ENCODE measurements around the gene FAAP20. TPM values are rescaled to one million over a fixed set of nuclear protein-coding genes. Genes with fewer than 3 reads are reported as not detected.

FAAP20 gene
- total RNA-seq, 1 experiment from 2014 or later: 133 TPM

GRCh38 chr1:2172012-2172411, 22.6 kb downstream of the FAAP20 start (continued):
- TF ChIP-seq, protein P1, sequence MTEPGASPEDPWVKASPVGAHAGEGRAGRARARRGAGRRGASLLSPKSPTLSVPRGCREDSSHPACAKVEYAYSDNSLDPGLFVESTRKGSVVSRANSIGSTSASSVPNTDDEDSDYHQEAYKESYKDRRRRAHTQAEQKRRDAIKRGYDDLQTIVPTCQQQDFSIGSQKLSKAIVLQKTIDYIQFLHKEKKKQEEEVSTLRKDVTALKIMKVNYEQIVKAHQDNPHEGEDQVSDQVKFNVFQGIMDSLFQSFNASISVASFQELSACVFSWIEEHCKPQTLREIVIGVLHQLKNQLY (CRISPR knock-in tag; IDR thresholded peaks at IDR 0.05): no peak
- TF ChIP-seq, protein P2, sequence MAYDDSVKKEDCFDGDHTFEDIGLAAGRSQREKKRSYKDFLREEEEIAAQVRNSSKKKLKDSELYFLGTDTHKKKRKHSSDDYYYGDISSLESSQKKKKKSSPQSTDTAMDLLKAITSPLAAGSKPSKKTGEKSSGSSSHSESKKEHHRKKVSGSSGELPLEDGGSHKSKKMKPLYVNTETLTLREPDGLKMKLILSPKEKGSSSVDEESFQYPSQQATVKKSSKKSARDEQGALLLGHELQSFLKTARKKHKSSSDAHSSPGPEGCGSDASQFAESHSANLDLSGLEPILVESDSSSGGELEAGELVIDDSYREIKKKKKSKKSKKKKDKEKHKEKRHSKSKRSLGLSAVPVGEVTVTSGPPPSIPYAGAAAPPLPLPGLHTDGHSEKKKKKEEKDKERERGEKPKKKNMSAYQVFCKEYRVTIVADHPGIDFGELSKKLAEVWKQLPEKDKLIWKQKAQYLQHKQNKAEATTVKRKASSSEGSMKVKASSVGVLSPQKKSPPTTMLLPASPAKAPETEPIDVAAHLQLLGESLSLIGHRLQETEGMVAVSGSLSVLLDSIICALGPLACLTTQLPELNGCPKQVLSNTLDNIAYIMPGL (CRISPR knock-in tag; IDR thresholded peaks at IDR 0.05): no peak

DNA sequence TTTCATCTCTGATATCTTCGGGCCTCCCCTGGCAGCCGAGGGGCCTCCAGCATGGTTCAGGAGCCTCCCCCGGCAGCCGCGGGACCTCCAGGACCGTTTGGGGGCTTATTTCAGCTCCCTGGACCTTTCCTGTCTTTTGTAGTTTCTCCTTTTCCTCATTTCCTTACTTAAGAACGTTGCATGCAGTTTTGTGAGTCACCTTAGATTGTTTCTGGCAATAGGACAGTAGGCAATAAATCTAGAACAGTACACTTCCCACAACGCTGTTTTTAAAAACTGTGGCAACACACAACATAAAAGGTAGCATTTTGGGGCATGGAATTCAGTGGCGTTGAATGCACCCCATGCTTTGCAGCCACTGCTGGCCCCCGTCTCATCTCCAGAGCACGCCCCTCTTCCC, 24.4 kb downstream of the FAAP20 start:
- H3K9me3 Mint-ChIP-seq: no peaks in the 10 kb centered on the region
- ChIA-PET CTCF (interaction anchor here (0.6 kb wide), 1 partner anchor 30 kb away, joined by 3 read pairs; no protein-coding TSS in a partner anchor), POLR2A (no interaction called here)
- H3K27me3 Mint-ChIP-seq (ENCODE audit: low read depth): no peaks in the 10 kb centered on the region
- peak overlapping the region; percentile 70; the same call in 1 of the 2 replicates for H3K27ac Mint-ChIP-seq
- DNase-seq (ENCODE audit: low spot score) (no peak), ATAC-seq (no peak)
- H3K4me1 Mint-ChIP-seq: 0 out of 2 replicates have a peak, but pooled peaks cover 3% of the 10 kb centered on the region
- H3K36me3 Mint-ChIP-seq: peaks cover 11% of the 10 kb centered on the region
- H3K4me3 Mint-ChIP-seq: no peak overlapping the region
- TF ChIP-seq ZNF416 (CRISPR knock-in tag; IDR thresholded peaks at IDR 0.05) (no peak), SOX15 (CRISPR knock-in tag; IDR thresholded peaks at IDR 0.05) (no peak), ATF2 (CRISPR knock-in tag; IDR thresholded peaks at IDR 0.05; ENCODE audit: borderline replicate concordance, low read depth) (no peak), KAT7 (CRISPR knock-in tag; IDR thresholded peaks at IDR 0.05; ENCODE audit: borderline replicate concordance) (no peak), ATF6 (CRISPR knock-in tag; IDR thresholded peaks at IDR 0.05) (no peak), PRRX2 (CRISPR knock-in tag; IDR thresholded peaks at IDR 0.05) (no peak), CBFB (CRISPR knock-in tag; IDR thresholded peaks at IDR 0.05; ENCODE audit: low read depth) (no peak), MAX (CRISPR knock-in tag; IDR thresholded peaks at IDR 0.05) (no peak)
- TF ChIP-seq, protein P2 (CRISPR knock-in tag; IDR thresholded peaks at IDR 0.05): no peak
- TF ChIP-seq, protein P3, sequence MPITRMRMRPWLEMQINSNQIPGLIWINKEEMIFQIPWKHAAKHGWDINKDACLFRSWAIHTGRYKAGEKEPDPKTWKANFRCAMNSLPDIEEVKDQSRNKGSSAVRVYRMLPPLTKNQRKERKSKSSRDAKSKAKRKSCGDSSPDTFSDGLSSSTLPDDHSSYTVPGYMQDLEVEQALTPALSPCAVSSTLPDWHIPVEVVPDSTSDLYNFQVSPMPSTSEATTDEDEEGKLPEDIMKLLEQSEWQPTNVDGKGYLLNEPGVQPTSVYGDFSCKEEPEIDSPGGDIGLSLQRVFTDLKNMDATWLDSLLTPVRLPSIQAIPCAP (CRISPR knock-in tag; IDR thresholded peaks at IDR 0.05): no peak
- TF ChIP-seq, protein P4, sequence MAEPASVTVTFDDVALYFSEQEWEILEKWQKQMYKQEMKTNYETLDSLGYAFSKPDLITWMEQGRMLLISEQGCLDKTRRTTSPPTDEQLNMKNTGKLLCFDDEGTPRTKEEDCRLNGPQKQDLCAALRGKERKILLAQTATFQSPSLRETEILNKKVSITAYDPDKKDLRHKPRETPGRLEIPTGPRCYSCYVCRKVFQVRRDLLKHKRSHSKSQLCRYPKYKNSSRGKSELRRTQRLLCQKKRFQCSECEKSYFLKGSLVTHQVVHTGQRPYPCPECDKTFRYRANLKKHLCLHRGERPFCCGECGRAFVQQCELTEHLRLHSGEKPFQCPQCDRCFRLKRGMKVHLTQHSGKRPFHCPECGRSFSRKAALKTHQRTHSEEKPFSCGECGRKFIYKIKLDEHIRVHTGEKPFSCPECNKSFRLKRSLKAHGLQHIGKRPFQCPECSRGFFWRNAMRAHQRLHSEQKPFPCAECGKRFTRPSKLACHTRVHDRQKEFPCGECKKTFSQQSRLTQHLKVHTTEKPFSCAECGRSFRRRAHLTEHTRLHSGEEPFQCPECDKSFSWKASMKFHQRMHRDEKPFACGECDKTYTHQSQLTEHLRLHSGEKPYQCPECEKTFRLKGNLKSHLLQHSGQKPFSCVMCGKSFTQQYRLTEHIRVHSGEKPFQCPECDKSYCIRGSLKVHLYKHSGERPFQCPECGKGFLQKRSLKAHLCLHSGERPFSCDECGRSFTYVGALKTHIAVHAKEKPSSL (CRISPR knock-in tag; conservative IDR thresholded peaks at IDR 0.05): no peak
- TF ChIP-seq, protein P5, sequence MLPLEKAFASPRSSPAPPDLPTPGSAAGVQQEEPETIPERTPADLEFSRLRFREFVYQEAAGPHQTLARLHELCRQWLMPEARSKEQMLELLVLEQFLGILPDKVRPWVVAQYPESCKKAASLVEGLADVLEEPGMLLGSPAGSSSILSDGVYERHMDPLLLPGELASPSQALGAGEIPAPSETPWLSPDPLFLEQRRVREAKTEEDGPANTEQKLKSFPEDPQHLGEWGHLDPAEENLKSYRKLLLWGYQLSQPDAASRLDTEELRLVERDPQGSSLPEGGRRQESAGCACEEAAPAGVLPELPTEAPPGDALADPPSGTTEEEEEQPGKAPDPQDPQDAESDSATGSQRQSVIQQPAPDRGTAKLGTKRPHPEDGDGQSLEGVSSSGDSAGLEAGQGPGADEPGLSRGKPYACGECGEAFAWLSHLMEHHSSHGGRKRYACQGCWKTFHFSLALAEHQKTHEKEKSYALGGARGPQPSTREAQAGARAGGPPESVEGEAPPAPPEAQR (CRISPR knock-in tag; IDR thresholded peaks at IDR 0.05): no peak
- TF ChIP-seq, protein P6, sequence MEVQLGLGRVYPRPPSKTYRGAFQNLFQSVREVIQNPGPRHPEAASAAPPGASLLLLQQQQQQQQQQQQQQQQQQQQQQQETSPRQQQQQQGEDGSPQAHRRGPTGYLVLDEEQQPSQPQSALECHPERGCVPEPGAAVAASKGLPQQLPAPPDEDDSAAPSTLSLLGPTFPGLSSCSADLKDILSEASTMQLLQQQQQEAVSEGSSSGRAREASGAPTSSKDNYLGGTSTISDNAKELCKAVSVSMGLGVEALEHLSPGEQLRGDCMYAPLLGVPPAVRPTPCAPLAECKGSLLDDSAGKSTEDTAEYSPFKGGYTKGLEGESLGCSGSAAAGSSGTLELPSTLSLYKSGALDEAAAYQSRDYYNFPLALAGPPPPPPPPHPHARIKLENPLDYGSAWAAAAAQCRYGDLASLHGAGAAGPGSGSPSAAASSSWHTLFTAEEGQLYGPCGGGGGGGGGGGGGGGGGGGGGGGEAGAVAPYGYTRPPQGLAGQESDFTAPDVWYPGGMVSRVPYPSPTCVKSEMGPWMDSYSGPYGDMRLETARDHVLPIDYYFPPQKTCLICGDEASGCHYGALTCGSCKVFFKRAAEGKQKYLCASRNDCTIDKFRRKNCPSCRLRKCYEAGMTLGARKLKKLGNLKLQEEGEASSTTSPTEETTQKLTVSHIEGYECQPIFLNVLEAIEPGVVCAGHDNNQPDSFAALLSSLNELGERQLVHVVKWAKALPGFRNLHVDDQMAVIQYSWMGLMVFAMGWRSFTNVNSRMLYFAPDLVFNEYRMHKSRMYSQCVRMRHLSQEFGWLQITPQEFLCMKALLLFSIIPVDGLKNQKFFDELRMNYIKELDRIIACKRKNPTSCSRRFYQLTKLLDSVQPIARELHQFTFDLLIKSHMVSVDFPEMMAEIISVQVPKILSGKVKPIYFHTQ (CRISPR knock-in tag; IDR thresholded peaks at IDR 0.05): no peak
- TF ChIP-seq, protein P7, sequence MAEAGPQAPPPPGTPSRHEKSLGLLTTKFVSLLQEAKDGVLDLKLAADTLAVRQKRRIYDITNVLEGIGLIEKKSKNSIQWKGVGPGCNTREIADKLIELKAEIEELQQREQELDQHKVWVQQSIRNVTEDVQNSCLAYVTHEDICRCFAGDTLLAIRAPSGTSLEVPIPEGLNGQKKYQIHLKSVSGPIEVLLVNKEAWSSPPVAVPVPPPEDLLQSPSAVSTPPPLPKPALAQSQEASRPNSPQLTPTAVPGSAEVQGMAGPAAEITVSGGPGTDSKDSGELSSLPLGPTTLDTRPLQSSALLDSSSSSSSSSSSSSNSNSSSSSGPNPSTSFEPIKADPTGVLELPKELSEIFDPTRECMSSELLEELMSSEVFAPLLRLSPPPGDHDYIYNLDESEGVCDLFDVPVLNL (CRISPR knock-in tag; IDR thresholded peaks at IDR 0.05; ENCODE audit: borderline replicate concordance, low read depth): no peak

Measured in WTC11 (cell line).